AG04450 (cell line): ENCODE data around the gene DYNLRB1. TPM values are rescaled to one million over a fixed set of nuclear protein-coding genes. Genes with fewer than 3 reads are reported as not detected.

Source experiments
- CTCF ChIA-PET: fragments of 300-600, 350-600 bp; formaldehyde crosslinking; extraction: SDS; loops from one replicate; lab custom pipeline; 2022; ENCODE audit warnings: antibody characterized with exemption, inconsistent platforms; lab: Charles Lee
- POLR2A ChIA-PET: fragments of 350-600 bp; formaldehyde crosslinking; extraction: SDS; loops from one replicate; lab custom pipeline; 2021; ENCODE audit warnings: antibody characterized with exemption, inconsistent platforms; lab: Yijun Ruan, JAX
- DNase-seq: peaks from one replicate; pipeline ENCODE4 v3.0.0-alpha.2; 2011; ENCODE audit warnings: low read depth, low spot score
- H3K27ac ChIP-seq: one replicate; pipeline ENCODE4 v1.5.1; 2012; ENCODE audit warnings: low read depth, low read length, control low read depth
- H3K27me3 ChIP-seq: one replicate; pipeline ENCODE4 v1.6.0; 2012; ENCODE audit warnings: low read length; ENCODE audit not compliant: control insufficient read depth, insufficient read depth
- H3K4me3 ChIP-seq: 2 replicates; pipeline ENCODE4 v1.5.1; 2011; ENCODE audit warnings: mild to moderate bottlenecking, low read depth, low read length, control low read depth
- H3K9me3 ChIP-seq: 2 replicates; pipeline ENCODE4 v1.5.1; 2012; ENCODE audit warnings: low read length; ENCODE audit not compliant: control insufficient read depth, insufficient read depth
- CTCF ChIP-seq: IDR thresholded peaks from 2 replicates; pipeline ENCODE4 v1.5.1; 2011; ENCODE audit warnings: low read depth, low read length, control low read depth, inconsistent platforms
- polyA plus RNA-seq: library from polyadenylated mRNA; depleted of rRNA; stranded (reverse); fragments of >200 nt; gene quantifications from 2 replicates; pipeline ENCODE4 v1.2.3, GENCODE V29; 2011

The DYNLRB1 gene
- polyA plus RNA-seq, 1 experiment: 256 TPM

GRCh38 chr20:34544109-34544796 lies 28.0 kb downstream of the DYNLRB1 start:
- Histone ChIP-seq H3K4me3 (no peak overlapping the region), H3K27me3 (no peaks in the 10 kb centered on the region), H3K9me3 (no peaks in the 10 kb centered on the region; the same call in 1 of the 2 replicates), H3K27ac (no peak overlapping the region)
- ChIA-PET CTCF (interaction anchor here (1.0 to 1.3 kb wide), 3 partner anchors 17 to 232 kb away, joined by 3 to 4 read pairs (median 3); no protein-coding TSS in a partner anchor), POLR2A (no interaction called here)
- no peak for DNase-seq
- TF ChIP-seq CTCF: no peak

- ChIA-PET CTCF (no interaction called here), POLR2A (no interaction called here)
- Histone ChIP-seq H3K27me3 (no peaks in the 10 kb centered on the region), H3K4me3 (no peak overlapping the region), H3K9me3 (no peaks in the 10 kb centered on the region; the same call in 1 of the 2 replicates), H3K27ac (no peak overlapping the region)
- no peak for TF ChIP-seq CTCF
- no peak for DNase-seq
Observed at GRCh38 chr20:34546751-34547181, 30.5 kb downstream of the DYNLRB1 start.

- CTCF ChIA-PET: no interaction called here
- TF ChIP-seq CTCF: no peak
- Histone ChIP-seq H3K4me3 (no peak overlapping the region), H3K9me3 (no peaks in the 10 kb centered on the region; the same call in 1 of the 2 replicates), H3K27ac (no peak overlapping the region), H3K27me3 (no peaks in the 10 kb centered on the region)
- DNase-seq: no peak
- POLR2A ChIA-PET: no interaction called here
Observed at GRCh38 chr20:34547844-34548613, 31.8 kb downstream of the DYNLRB1 start.

- H3K9me3 ChIP-seq: no peaks in the 10 kb centered on the region; the same call in 1 of the 2 replicates
- ChIA-PET CTCF (no interaction called here), POLR2A (no interaction called here)
- H3K27ac ChIP-seq: no peak overlapping the region
- H3K4me3 ChIP-seq: no peak overlapping the region
- DNase-seq: no peak
- H3K27me3 ChIP-seq: no peaks in the 10 kb centered on the region
- no peak for TF ChIP-seq CTCF
Observed at GRCh38 chr20:34549291-34549928, 33.2 kb downstream of the DYNLRB1 start.
